Heart left ventricle (tissue), 16 donors: ENCODE data around the gene SLC9A8. TPM values are rescaled to one million over a fixed set of nuclear protein-coding genes. Genes with fewer than 3 reads are reported as not detected.
"Not testable (repeated sequence)": the region's sequence is repeated elsewhere in the genome, so short reads cannot be mapped to it uniquely, and the experiment has no call there.

ENCODE experiments used
- ATAC-seq, 4 donors: fragments of 200-7000 bp; cut with Tn5 transposase; one replicate each; pipeline ENCODE4 v1.9.1; 2020 to 2022; ENCODE audit warnings: moderate library complexity in 4 of 4, mild to moderate bottlenecking in 3 of 4, moderate number of reproducible peaks in 1 of 4
- DNase-seq, 5 donors: peaks; one replicate each; pipeline ENCODE4 v3.0.0-alpha.2; 2020
- H3K27ac ChIP-seq, 12 donors: fragments of 200-600 bp; sonication (generic) in 4 of 12; one replicate each; pipeline versions ENCODE4 v1.5.0 to v1.8.0; 2016 to 2022; ENCODE audit warnings: mild to moderate bottlenecking in 2 of 12
- H3K27me3 ChIP-seq, 9 donors: fragments of 200-600 bp; sonication (generic) in 2 of 9; one replicate each; pipeline versions ENCODE4 v1.5.1 to v1.8.0; 2016 to 2022; ENCODE audit warnings: mild to moderate bottlenecking in 3 of 9
- H3K36me3 ChIP-seq, 9 donors: fragments of 200-600 bp; sonication (generic) in 2 of 9; one replicate each; pipeline versions ENCODE4 v1.5.0 to v1.8.0; 2018 to 2022; ENCODE audit warnings: mild to moderate bottlenecking in 2 of 9
- H3K4me1 ChIP-seq, 12 donors: fragments of 200-600 bp; sonication (generic) in 4 of 12; one replicate each; pipeline versions ENCODE4 v1.5.0 to v1.8.0; 2016 to 2022; ENCODE audit warnings: mild to moderate bottlenecking in 3 of 12
- H3K4me3 ChIP-seq, 12 donors: fragments of 200-600 bp; sonication (generic) in 4 of 12; one replicate each; pipeline versions ENCODE4 v1.5.0 to v1.8.0; 2017 to 2022; ENCODE audit warnings: mild to moderate bottlenecking in 9 of 12, moderate library complexity in 4 of 12
- H3K9me3 ChIP-seq, 12 donors: fragments of 200-600 bp; sonication (generic) in 4 of 12; one replicate each; pipeline versions ENCODE4 v1.5.0 to v1.8.0; 2016 to 2022; ENCODE audit warnings: mild to moderate bottlenecking in 1 of 12
- POLR2A ChIP-seq, 2 donors: fragments of 450-650 bp; IDR thresholded peaks; one replicate each; pipeline ENCODE4 v1.6.1; 2017; ENCODE audit warnings: antibody characterized with exemption in 2 of 2, mild to moderate bottlenecking in 2 of 2, moderate library complexity in 2 of 2
- WGBS, 4 donors: extraction: QIAGEN DNeasy Blood & Tissue Kit in 2 of 4; methylation state at CpG; one replicate each; pipeline versions ENCODE4 v1.1.5 to v1.1.7; 2013 to 2018; 5-methylcytosine and 5-hydroxymethylcytosine counted together
- intact Hi-C, 10 donors: fragments of 100-400 bp; cut with DNase I; formaldehyde crosslinking; loops; one replicate each; pipeline versions ENCODE4 v1.11.1 to v1.14.2; 2022
- polyA plus RNA-seq, 2 donors: library from polyadenylated mRNA; stranded (reverse); fragments of 200-250 nt; gene quantifications; one replicate each; pipeline ENCODE4 v1.2.3, GENCODE V29; 2013
- total RNA-seq, 9 donors: library from RNA; depleted of rRNA in 2 of 9; stranded (reverse); fragments of >200 nt in 2 of 9; fragmentation: NEBNext Ultra II Directional in 3 of 9; extraction: Animal tissue kit (Norgen Biotek cat#: 25700) in 3 of 9; gene quantifications; one replicate each; pipeline versions ENCODE4 v1.1.0 to v1.2.4, GENCODE V29; 2016 to 2023
- TF ChIP-seq, protein P1 (sequence below), 12 donors: fragments of 200-600 bp; sonication (generic) in 4 of 12; IDR thresholded peaks; one replicate each; pipeline versions ENCODE4 v1.5.0 to v1.8.0; 2018 to 2022; ENCODE audit warnings: antibody characterized with exemption in 12 of 12, mild to moderate bottlenecking in 5 of 12
- donor health status: ischemic (EF 13 %, LVEDD 7.1; RV severe dilation, severe dysfunction).
- donor health status: healthy with polysubstance abuse.
- donor health status: DM: no; HTN: yes; CAD: no.
- donor health status: DM: no; HTN: no; CAD: no.
- donor health status: ischemic (EF 25% LVEDD 6.9; RV normal size, moderate dysfunction).
- donor health status: ischemic (EF 25% LVEDD 5.7; RV mildly dilated, moderate dysfunction).
- donor health status: healthy.
- donor health status: DM: yes; HTN: yes; CAD: no.
- donor health status: ischemic (EF 35%, LVEDD 5.7; RV mildly dilated, moderate dysfunction).
- donor health status: nonischemic (EF 11% LVEDD 7.7; RV severe dilation, severe dysfunction).
- donor health status: DM: yes; HTN: yes; CAD: no.
- donor health status: PGD.
- donor health status: ischemic (EF 29% LVEDD 5.4; RV normal size, mild dysfunction).
- donor health status: nonischemic (EF 23%, LVEDD 6.1; RV moderate dilation, normal function).

Gene SLC9A8
- total and polyA plus RNA-seq, 11 donors = 4.6 to 12.5 (median 6.2) TPM

DNA sequence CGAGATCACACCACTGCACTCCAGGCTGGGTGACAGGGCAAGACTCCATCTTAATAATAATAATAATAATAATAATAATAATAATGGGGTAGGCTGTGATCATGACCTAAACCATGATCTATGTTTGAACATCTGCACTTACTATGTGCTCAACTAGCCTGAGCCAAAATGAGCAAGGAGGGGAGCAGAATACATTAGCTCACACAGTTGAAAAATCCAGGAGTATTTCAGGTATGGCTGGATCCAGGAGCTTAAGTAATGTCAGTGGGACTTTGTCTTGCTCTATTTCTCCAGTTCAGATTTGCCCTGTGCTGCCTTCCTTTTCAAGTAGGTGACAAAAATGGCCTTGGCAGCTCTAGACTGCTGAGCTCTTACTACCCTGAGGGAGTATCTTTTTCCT is 32.7 kb upstream of the SLC9A8 start:
- peaks cover 0 to 24% (median 16%) of the 10 kb centered on the region in 12 donors for H3K4me1 ChIP-seq
- H3K27me3 ChIP-seq = no peaks in the 10 kb centered on the region
- 95 to 100% (median 98%) methylated on average over 1 of the region's 1 CpG for WGBS, 4 donors
- H3K36me3 ChIP-seq = no peaks in the 10 kb centered on the region
- no peak for TF ChIP-seq POLR2A (IDR thresholded peaks at IDR 0.05)
- TF ChIP-seq, protein P1, sequence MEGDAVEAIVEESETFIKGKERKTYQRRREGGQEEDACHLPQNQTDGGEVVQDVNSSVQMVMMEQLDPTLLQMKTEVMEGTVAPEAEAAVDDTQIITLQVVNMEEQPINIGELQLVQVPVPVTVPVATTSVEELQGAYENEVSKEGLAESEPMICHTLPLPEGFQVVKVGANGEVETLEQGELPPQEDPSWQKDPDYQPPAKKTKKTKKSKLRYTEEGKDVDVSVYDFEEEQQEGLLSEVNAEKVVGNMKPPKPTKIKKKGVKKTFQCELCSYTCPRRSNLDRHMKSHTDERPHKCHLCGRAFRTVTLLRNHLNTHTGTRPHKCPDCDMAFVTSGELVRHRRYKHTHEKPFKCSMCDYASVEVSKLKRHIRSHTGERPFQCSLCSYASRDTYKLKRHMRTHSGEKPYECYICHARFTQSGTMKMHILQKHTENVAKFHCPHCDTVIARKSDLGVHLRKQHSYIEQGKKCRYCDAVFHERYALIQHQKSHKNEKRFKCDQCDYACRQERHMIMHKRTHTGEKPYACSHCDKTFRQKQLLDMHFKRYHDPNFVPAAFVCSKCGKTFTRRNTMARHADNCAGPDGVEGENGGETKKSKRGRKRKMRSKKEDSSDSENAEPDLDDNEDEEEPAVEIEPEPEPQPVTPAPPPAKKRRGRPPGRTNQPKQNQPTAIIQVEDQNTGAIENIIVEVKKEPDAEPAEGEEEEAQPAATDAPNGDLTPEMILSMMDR (IDR thresholded peaks at IDR 0.05) = no peak
- H3K9me3 ChIP-seq = no peaks in the 10 kb centered on the region
- intact Hi-C loops = loop anchor here in 2 of 10 donors (5.0 kb wide), 1 partner anchor 32 kb away; the partner anchor contains the start of gene SLC9A8 (in 2 of the 2)
- no peak overlapping the region for H3K27ac ChIP-seq
- ATAC-seq (no peak), DNase-seq (no peak)
- H3K4me3 ChIP-seq = no peak overlapping the region

- no peaks in the 10 kb centered on the region for H3K27me3 ChIP-seq
- intact Hi-C loops = no loop called here
- no peak overlapping the region for H3K27ac ChIP-seq
- WGBS, 4 donors = 90 to 98% (median 95%) methylated on average over 3 of the region's 3 CpGs
- TF ChIP-seq, protein P1 (IDR thresholded peaks at IDR 0.05) = no peak
- TF ChIP-seq POLR2A (IDR thresholded peaks at IDR 0.05) = no peak
- ATAC-seq (no peak), DNase-seq (no peak)
- no peaks in the 10 kb centered on the region for H3K36me3 ChIP-seq
- peaks cover 0 to 17% (median under 1%) of the 10 kb centered on the region in 12 donors for H3K4me1 ChIP-seq
- no peaks in the 10 kb centered on the region for H3K9me3 ChIP-seq
- H3K4me3 ChIP-seq = no peak overlapping the region
These were observed 31.0 kb upstream of the SLC9A8 start for GRCh38 chr20:49781676-49782075.

DNA sequence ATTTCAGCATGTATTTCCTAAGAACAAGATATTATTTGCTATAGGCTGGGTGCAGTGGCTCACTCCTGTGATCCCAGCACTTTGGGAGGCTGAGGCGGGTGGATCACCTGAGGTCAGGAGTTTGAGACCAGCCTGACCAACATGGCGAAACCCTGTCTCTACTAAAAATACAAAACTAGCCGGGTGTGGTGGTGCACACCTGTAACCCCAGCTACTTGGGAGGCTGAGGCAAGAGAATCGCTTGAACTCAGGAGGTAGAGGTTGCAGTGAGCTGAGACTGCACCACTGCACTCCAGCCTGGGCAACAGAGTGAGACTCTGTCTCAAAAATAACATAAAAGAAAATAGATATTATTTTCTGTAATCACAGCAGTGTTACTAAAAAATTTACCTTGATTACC is 30.2 kb upstream of the SLC9A8 start:
- H3K9me3 ChIP-seq, DNase-seq, intact Hi-C loops, H3K36me3 ChIP-seq, H3K4me3 ChIP-seq, H3K27me3 ChIP-seq, ATAC-seq, H3K27ac ChIP-seq: not testable (repeated sequence)
- 95 to 99% (median 98%) methylated on average over 4 of the region's 4 CpGs for WGBS, 4 donors
- H3K4me1 ChIP-seq = peaks cover 0 to 14% (median 0%) of the 10 kb centered on the region in 12 donors

DNA sequence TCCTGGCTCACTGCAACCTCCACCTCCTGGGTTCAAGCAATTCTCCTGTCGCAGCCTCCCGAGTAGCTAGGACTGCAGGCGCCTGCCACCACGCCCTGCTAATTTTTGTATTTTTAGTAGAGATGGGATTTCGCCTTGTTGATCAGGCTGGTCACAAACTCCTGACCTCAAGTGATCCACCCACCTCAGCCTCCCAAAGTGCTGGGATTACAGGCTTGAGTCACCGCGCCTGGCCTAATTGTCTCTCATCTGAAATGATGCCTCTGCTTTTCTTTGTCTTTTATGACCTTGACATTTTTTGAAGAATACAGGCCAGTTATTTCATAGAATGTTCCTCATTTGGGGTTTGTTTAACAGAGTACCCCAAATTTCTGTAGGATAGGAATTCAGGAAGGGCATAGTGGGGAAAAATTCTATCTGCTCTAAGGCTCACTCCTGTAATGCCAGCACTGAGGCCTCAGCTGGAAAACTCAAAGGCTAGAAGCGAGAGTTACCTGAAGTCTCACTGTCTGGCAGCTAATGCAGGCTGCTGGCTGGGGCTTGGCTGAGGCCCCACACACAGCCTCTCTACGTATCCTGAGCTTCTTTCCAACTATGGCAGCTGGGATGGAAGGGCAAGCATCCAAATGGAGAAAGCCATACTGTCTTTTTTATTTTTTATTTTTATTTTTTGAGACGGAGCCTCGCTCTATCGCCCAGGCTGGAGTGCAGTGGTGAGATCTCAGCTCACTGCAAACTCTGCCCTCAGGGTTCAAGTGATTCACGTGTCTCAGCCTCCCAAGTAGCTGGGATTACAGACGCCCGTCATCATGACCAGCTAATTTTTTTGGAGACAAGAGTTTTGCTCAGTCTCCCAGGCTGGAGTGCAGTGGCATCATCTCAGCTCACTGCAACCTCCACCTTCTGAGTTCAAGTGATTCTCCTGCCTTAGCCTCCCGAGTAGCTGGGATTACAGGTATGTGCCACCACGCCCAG is 29.3 kb upstream of the SLC9A8 start:
- intact Hi-C loops, H3K27ac ChIP-seq, DNase-seq, H3K27me3 ChIP-seq, H3K4me3 ChIP-seq, H3K9me3 ChIP-seq, H3K36me3 ChIP-seq, ATAC-seq: not testable (repeated sequence)
- H3K4me1 ChIP-seq = peaks cover 0 to 14% (median 0%) of the 10 kb centered on the region in 12 donors
- WGBS, 4 donors = 85 to 91% (median 87%) methylated on average over 17 of the region's 17 CpGs

DNA sequence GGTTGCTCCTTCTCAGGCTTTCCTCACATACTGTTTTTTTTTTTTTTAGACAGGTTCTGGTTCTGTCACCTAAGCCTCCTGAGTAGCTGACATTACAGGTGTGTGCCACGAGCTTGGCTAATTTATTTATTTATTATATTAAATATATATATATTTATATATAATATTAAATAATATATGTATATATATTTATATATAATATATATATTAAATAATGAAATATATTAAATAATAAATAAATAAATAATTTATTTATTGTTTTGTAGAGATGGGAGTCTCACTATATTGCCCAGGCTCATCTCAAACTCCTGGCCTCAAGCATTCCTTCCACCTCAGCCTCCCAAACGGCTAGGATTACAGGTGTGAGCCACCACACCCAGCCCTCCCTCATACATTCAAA is 28.3 kb upstream of the SLC9A8 start:
- H3K9me3 ChIP-seq = no peaks in the 10 kb centered on the region
- DNase-seq (no peak), ATAC-seq (no peak)
- TF ChIP-seq POLR2A (IDR thresholded peaks at IDR 0.05) = no peak
- TF ChIP-seq, protein P1 (IDR thresholded peaks at IDR 0.05) = no peak
- 47 to 86% (median 67%) methylated on average over 2 of the region's 2 CpGs for WGBS, 4 donors
- peaks cover 0 to 23% (median 0%) of the 10 kb centered on the region in 12 donors for H3K4me1 ChIP-seq
- no peak overlapping the region for H3K4me3 ChIP-seq
- H3K27ac ChIP-seq = no peak overlapping the region
- no peaks in the 10 kb centered on the region for H3K27me3 ChIP-seq
- H3K36me3 ChIP-seq = no peaks in the 10 kb centered on the region
- intact Hi-C loops = no loop called here
